ENCODE data around the gene ADARB2. TPM values are rescaled to one million over a fixed set of nuclear protein-coding genes. Genes with fewer than 3 reads are reported as not detected.
A peak's percentile ranks its signal among the peaks of the same experiment; 100 is the strongest.

ADARB2 gene
- total and polyA plus RNA-seq, 4 donors = 0.22 to 1.3 (median 0.55) TPM

GRCh38 chr10:1741450-1741849 lies 4.1 kb upstream of the ADARB2 start:
- Histone ChIP-seq H3K4me1 (ENCODE audit: control insufficient read depth in 5 of 5, insufficient read depth in 5 of 5, low read length in 5 of 5) (peaks cover 0 to 14% (median 5%) of the 10 kb centered on the region in 5 donors), H3K36me3 (ENCODE audit: control insufficient read depth in 4 of 4, insufficient read depth in 4 of 4, low read length in 4 of 4) (no peaks in the 10 kb centered on the region), H3K9me3 (ENCODE audit: control insufficient read depth in 4 of 4, insufficient read depth in 3 of 4, low read length in 3 of 4) (peaks cover 0 to 5% (median 0%) of the 10 kb centered on the region in 4 donors), H3K4me3 (no peak overlapping the region), H3K9ac (ENCODE audit: insufficient read depth in 1 of 2, low read length in 2 of 2) (no peak overlapping the region), H3K27ac (ENCODE audit: low read depth in 1 of 2, low read length in 1 of 2) (no peak overlapping the region), H3K27me3 (ENCODE audit: control insufficient read depth in 3 of 3, insufficient read depth in 3 of 3, low read length in 2 of 3) (peaks cover 11 to 59% (median 40%) of the 10 kb centered on the region in 3 donors)
- ATAC-seq (ENCODE audit: insufficient read depth, low FRiP score) (no peak), DNase-seq (no peak)
- 33 to 55% methylated on average over 2 of the region's 2 CpGs for WGBS, 2 donors
- TF ChIP-seq CTCF (IDR thresholded peaks at IDR 0.05; ENCODE audit: control extremely low read depth, extremely low read depth) = no peak

- peaks cover 0 to 5% (median 0%) of the 10 kb centered on the region in 4 donors for H3K9me3 ChIP-seq (ENCODE audit: control insufficient read depth in 4 of 4, insufficient read depth in 3 of 4, low read length in 3 of 4)
- WGBS, 2 donors = 57 to 70% methylated on average over 14 of the region's 14 CpGs
- no peak overlapping the region for H3K27ac ChIP-seq (ENCODE audit: low read depth in 1 of 2, low read length in 1 of 2)
- H3K4me1 ChIP-seq (ENCODE audit: control insufficient read depth in 5 of 5, insufficient read depth in 5 of 5, low read length in 5 of 5) = peaks cover 0 to 19% (median 5%) of the 10 kb centered on the region in 5 donors
- no peak for TF ChIP-seq CTCF (IDR thresholded peaks at IDR 0.05; ENCODE audit: control extremely low read depth, extremely low read depth)
- H3K36me3 ChIP-seq (ENCODE audit: control insufficient read depth in 4 of 4, insufficient read depth in 4 of 4, low read length in 4 of 4) = no peaks in the 10 kb centered on the region
- peaks cover 11 to 76% (median 57%) of the 10 kb centered on the region in 3 donors for H3K27me3 ChIP-seq (ENCODE audit: control insufficient read depth in 3 of 3, insufficient read depth in 3 of 3, low read length in 2 of 3)
- DNase-seq = peak in 1 of 3 donors; percentile 16
- H3K4me3 ChIP-seq = no peak overlapping the region
- H3K9ac ChIP-seq (ENCODE audit: insufficient read depth in 1 of 2, low read length in 2 of 2) = no peak overlapping the region
- ATAC-seq (ENCODE audit: insufficient read depth, low FRiP score) = no peak
Measured at GRCh38 chr10:1739751-1740150, 2.4 kb upstream of the ADARB2 start.

- Histone ChIP-seq H3K4me1 (ENCODE audit: control insufficient read depth in 5 of 5, insufficient read depth in 5 of 5, low read length in 5 of 5) (peaks cover 0 to 19% (median 5%) of the 10 kb centered on the region in 5 donors), H3K9ac (ENCODE audit: insufficient read depth in 1 of 2, low read length in 2 of 2) (no peak overlapping the region), H3K27ac (ENCODE audit: low read depth in 1 of 2, low read length in 1 of 2) (no peak overlapping the region), H3K27me3 (ENCODE audit: control insufficient read depth in 3 of 3, insufficient read depth in 3 of 3, low read length in 2 of 3) (peaks cover 11 to 84% (median 65%) of the 10 kb centered on the region in 3 donors), H3K36me3 (ENCODE audit: control insufficient read depth in 4 of 4, insufficient read depth in 4 of 4, low read length in 4 of 4) (no peaks in the 10 kb centered on the region), H3K9me3 (ENCODE audit: control insufficient read depth in 4 of 4, insufficient read depth in 3 of 4, low read length in 3 of 4) (peaks cover 0 to 5% (median 0%) of the 10 kb centered on the region in 4 donors), H3K4me3 (no peak overlapping the region)
- ATAC-seq (ENCODE audit: insufficient read depth, low FRiP score) (no peak), DNase-seq (peak in 1 of 3 donors; percentile 25)
- TF ChIP-seq CTCF (IDR thresholded peaks at IDR 0.05; ENCODE audit: control extremely low read depth, extremely low read depth) = no peak
- 34 to 52% methylated on average over 5 of the region's 5 CpGs for WGBS, 2 donors
Measured at GRCh38 chr10:1738950-1739349, 1.6 kb upstream of the ADARB2 start.

- peaks cover 11 to 97% (median 83%) of the 10 kb centered on the region in 3 donors for H3K27me3 ChIP-seq (ENCODE audit: control insufficient read depth in 3 of 3, insufficient read depth in 3 of 3, low read length in 2 of 3)
- peak overlapping the region; percentile 13 for H3K4me3 ChIP-seq
- DNase-seq = no peak
- no peak for ATAC-seq (ENCODE audit: insufficient read depth, low FRiP score)
- H3K4me1 ChIP-seq (ENCODE audit: control insufficient read depth in 5 of 5, insufficient read depth in 5 of 5, low read length in 5 of 5) = peaks cover 0 to 19% (median 5%) of the 10 kb centered on the region in 5 donors
- peaks cover 0 to 5% (median 0%) of the 10 kb centered on the region in 4 donors for H3K9me3 ChIP-seq (ENCODE audit: control insufficient read depth in 4 of 4, insufficient read depth in 3 of 4, low read length in 3 of 4)
- 1 to 4% methylated on average over 15 to 17 of the region's 17 CpGs for WGBS, 2 donors
- no peaks in the 10 kb centered on the region for H3K36me3 ChIP-seq (ENCODE audit: control insufficient read depth in 4 of 4, insufficient read depth in 4 of 4, low read length in 4 of 4)
- no peak overlapping the region for H3K9ac ChIP-seq (ENCODE audit: insufficient read depth in 1 of 2, low read length in 2 of 2)
- no peak for TF ChIP-seq CTCF (IDR thresholded peaks at IDR 0.05; ENCODE audit: control extremely low read depth, extremely low read depth)
- H3K27ac ChIP-seq (ENCODE audit: low read depth in 1 of 2, low read length in 1 of 2) = no peak overlapping the region
Measured at GRCh38 chr10:1736972-1737221, 428 bp downstream of the ADARB2 start.
